Activated T-cell treated with anti-CD3 and anti-CD28 coated beads, Interleukin-2, amount 50 U/mL, for 4 hours (primary cell): ENCODE measurements around the gene ARF5. TPM values are rescaled to one million over a fixed set of nuclear protein-coding genes. Genes with fewer than 3 reads are reported as not detected.
A peak's percentile ranks its signal among the peaks of the same experiment; 100 is the strongest.

Source experiments
- ATAC-seq, 2 donors: fragments of 200-7000 bp; cut with Tn5 transposase; one replicate each; pipeline ENCODE4 v1.10.0; 2021
- DNase-seq: peaks from one replicate; pipeline ENCODE4 v3.0.0-alpha.2; 2020
- H3K27me3 Mint-ChIP-seq: one replicate; pipeline ENCODE4 v1.8.0; 2021; ENCODE audit warnings: low read depth, mixed read lengths
- H3K36me3 Mint-ChIP-seq: one replicate; pipeline ENCODE4 v1.8.0; 2022; ENCODE audit warnings: mixed read lengths; ENCODE audit not compliant: insufficient read depth
- H3K4me1 Mint-ChIP-seq: one replicate; pipeline ENCODE4 v1.8.0; 2021; ENCODE audit warnings: low read depth, mixed read lengths
- H3K4me3 Mint-ChIP-seq: one replicate; pipeline ENCODE4 v1.8.0; 2021; ENCODE audit warnings: mild to moderate bottlenecking, moderate library complexity, mixed read lengths
- H3K9me3 Mint-ChIP-seq: one replicate; pipeline ENCODE4 v1.8.0; 2021; ENCODE audit warnings: mixed read lengths
- total RNA-seq, 3 donors: library from RNA; stranded (reverse); gene quantifications; one replicate each; pipeline ENCODE4 v1.2.1, GENCODE V29; 2021

Gene ARF5
- total RNA-seq, 3 donors from 2014 or later, result 94.0 to 116 (median 104) TPM

DNA sequence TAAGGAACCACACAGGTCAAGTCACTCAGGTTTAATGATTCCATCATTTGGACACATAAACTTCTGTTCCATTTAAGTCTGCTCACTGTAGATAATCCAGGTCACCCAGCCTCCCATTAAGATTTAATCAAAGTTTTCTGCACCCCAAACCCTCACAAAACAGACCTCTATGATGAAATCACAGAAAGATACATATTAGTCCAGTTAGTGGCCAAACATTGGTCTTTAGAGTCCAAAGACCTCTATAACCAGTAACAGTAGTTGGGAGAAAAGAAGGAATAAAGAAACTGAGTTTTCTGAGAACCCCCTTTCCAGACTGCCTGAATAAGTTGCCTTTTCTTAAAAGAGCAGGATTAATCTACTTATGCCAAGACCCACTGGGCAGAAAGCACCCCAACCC lies 7.6 kb upstream of the ARF5 start:
- H3K4me3 Mint-ChIP-seq, result no peak overlapping the region
- DNase-seq (no peak), ATAC-seq (no peak)
- no peaks in the 10 kb centered on the region for H3K27me3 Mint-ChIP-seq
- peaks cover 40% of the 10 kb centered on the region for H3K36me3 Mint-ChIP-seq
- peaks cover 59% of the 10 kb centered on the region for H3K4me1 Mint-ChIP-seq
- H3K9me3 Mint-ChIP-seq, result no peaks in the 10 kb centered on the region

DNA sequence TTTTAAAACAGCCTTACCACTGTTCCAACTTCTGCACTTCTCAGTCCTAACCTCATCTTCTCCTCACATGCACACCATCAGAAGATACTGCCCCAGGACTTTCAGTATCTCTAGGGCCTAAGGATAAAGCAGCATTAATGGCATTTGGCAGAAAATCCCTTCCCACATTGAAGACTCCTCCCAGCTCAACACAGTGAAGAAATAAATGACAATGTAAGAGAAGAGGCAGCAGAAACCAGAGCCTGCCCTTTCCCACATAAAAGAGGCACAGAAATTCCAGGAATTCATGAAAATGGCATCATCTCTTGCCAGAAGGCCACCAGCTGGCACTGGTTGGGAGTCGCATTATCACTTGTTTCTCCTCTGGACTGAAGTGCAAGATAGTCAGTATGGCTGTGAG lies 6.5 kb upstream of the ARF5 start:
- peaks cover 65% of the 10 kb centered on the region for H3K4me1 Mint-ChIP-seq
- no peaks in the 10 kb centered on the region for H3K9me3 Mint-ChIP-seq

GRCh38 chr7:127582361-127582760 lies 5.8 kb upstream of the ARF5 start:
- H3K9me3 Mint-ChIP-seq, result no peaks in the 10 kb centered on the region
- H3K27me3 Mint-ChIP-seq, result no peaks in the 10 kb centered on the region
- no peak overlapping the region for H3K4me3 Mint-ChIP-seq
- ATAC-seq (no peak), DNase-seq (no peak)
- peaks cover 36% of the 10 kb centered on the region for H3K36me3 Mint-ChIP-seq
- H3K4me1 Mint-ChIP-seq, result peaks cover 67% of the 10 kb centered on the region

More for the DNA sequence above, 6.5 kb upstream of the ARF5 start:
- no peak for ATAC-seq
- Mint-ChIP-seq H3K4me3 (no peak overlapping the region), H3K27me3 (no peaks in the 10 kb centered on the region), H3K36me3 (peaks cover 38% of the 10 kb centered on the region)
- DNase-seq, result no peak

GRCh38 chr7:127584648-127585043 lies 3.6 kb upstream of the ARF5 start:
- H3K4me1 Mint-ChIP-seq, result peaks cover 76% of the 10 kb centered on the region
- H3K27me3 Mint-ChIP-seq, result no peaks in the 10 kb centered on the region
- peaks cover 23% of the 10 kb centered on the region for H3K36me3 Mint-ChIP-seq
- peak overlapping the region; percentile 92 for H3K4me3 Mint-ChIP-seq
- H3K9me3 Mint-ChIP-seq, result no peaks in the 10 kb centered on the region
- ATAC-seq (no peak), DNase-seq (no peak)

DNA sequence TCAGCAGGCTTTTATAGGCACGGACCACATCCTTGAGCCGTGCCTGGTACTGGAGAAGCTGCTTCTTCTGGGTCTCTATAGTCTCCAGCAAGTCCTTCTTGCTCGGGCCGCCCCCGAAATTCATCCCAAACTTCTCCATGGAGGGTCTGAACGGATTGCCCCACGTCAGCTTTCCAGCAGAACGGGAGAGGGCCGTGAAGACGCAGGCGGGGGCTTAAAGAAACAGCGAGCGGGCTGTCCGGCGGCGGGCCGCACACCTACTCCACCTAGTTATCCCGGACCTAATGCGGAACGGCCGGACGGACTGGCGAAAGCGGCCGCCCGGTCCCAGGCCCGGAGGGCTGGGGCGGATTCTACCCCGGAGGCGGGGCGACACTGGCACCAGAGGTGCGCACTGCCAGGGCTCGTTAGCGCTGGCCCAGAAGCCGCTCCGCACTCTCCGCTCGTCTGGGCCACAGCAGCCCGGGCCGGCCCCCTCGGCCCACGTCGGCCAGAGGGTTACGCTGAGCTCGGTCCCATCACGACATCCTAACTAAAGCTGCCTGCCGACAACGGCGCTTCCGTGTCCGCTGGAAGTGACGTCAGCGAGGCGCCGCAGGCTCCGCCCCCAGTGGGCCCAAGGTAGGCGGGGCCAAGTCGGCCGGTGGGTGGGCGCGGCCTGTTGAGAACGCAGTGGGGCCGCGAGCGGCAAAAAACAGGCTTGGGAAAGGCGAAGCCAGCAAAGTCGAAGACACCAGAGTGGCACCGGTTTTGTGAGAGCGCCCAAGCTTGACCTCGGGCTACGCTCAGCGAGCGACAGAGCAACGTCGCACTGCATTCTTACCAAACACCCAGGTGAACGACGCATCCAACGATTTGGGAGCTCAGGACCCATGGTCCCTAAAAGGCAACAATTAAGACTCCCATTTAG lies 2.9 kb upstream of the ARF5 start, which contains the start of gene GCC1:
Gene GCC1 (minus strand): TSS at position 553 of the 910 bp plus-strand sequence. CDS start 414 bp downstream, at position 139.
- peak within 1 kb of the TSS; percentile 92 for H3K4me3 Mint-ChIP-seq
- ATAC-seq (peak; percentile 81), DNase-seq (peak; percentile 94)
- no peaks in the 10 kb centered on the region for H3K9me3 Mint-ChIP-seq
- no peaks in the 10 kb centered on the region for H3K27me3 Mint-ChIP-seq
- H3K4me1 Mint-ChIP-seq, result peaks cover 75% of the 10 kb centered on the region
- peaks cover 18% of the 10 kb centered on the region for H3K36me3 Mint-ChIP-seq

DNA sequence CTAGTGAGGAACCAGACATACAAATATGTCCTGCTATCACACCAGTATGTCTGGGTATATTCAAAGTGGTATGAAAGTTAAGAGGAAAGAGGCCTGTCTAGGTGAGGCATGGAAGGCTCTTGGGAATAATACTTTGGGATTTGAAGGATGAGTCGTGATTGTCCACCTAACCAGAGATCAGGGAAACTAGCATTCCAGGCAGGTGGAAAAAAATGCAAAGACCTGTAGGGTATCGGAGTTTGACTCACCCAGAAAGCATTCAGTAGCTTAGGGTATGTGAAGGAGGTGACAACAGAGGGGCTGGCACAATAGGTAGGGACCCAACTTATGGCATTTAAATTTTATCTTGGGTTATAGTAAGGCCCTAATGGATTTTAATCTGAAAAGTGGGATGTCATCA lies 1.9 kb upstream of the ARF5 start:
- no peak for DNase-seq
- H3K9me3 Mint-ChIP-seq, result no peaks in the 10 kb centered on the region
- H3K27me3 Mint-ChIP-seq, result no peaks in the 10 kb centered on the region
- peaks cover 22% of the 10 kb centered on the region for H3K36me3 Mint-ChIP-seq
- ATAC-seq, result no peak
- peak overlapping the region; percentile 92 for H3K4me3 Mint-ChIP-seq
- H3K4me1 Mint-ChIP-seq, result peaks cover 66% of the 10 kb centered on the region

DNA sequence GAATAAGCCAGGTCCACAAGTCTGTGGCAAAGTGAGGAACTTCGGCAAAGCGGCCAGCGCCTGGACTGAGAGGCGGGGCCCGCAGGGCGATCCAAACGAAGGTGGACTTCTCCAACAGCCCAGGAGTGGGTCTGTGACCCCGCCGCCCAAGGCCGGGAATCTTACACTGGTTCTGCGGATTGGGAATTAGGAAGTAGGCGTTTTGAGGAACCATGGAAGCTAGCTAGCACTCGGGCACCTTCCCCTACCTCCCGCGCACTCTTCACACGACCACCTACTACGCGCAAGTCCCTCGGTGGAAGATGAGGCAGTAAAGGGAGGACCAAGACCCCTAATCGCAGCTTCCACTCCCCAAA lies 570 bp upstream of the ARF5 start:
- DNase-seq (no peak), ATAC-seq (no peak)
- H3K4me3 Mint-ChIP-seq, result peak overlapping the region; percentile 92
- no peaks in the 10 kb centered on the region for H3K27me3 Mint-ChIP-seq
- H3K4me1 Mint-ChIP-seq, result peaks cover 57% of the 10 kb centered on the region
- H3K36me3 Mint-ChIP-seq, result peaks cover 19% of the 10 kb centered on the region
- no peaks in the 10 kb centered on the region for H3K9me3 Mint-ChIP-seq

DNA sequence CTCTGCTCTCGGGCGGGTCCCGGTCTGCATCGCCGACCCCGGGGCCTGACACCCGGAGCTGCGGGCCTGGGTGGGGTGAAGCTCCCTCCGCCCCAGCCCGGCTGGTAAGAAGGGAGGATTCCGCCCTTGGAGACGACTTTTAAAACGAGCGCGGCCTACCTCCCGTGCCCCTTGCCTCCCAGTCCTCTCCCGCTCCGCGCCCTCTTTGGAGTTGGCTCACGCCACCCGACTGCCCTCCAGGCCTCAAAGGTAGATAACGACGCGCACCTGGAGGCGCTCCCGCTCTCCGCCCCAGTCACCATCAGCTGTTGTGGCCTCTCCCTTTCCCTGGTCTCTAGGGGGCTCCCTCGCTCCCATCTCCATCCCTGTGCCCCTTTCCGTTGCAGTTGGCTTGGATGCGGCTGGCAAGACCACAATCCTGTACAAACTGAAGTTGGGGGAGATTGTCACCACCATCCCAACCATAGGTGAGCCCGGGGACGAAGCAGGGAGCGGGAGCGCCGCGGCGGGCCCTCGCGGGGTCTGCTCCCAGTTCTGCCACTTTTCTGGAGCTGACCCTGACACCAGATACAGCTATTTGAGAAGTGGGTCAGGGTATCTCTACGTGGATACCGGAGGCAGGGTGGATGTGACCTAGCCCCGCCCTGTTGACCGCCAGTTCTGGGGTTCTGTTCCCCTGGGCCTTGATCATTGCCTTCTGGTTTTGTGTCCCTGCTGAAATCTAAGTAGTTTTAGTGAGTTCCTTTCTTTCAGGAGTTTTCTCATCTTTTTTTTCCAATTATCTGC lies 679 bp downstream of the ARF5 start:
- Mint-ChIP-seq H3K4me3 (peak overlapping the region; percentile 93), H3K36me3 (peaks cover 13% of the 10 kb centered on the region), H3K9me3 (no peaks in the 10 kb centered on the region), H3K27me3 (no peaks in the 10 kb centered on the region), H3K4me1 (peaks cover 45% of the 10 kb centered on the region)
- DNase-seq, result peak; percentile 17
- peak; percentile 34 to 37 for ATAC-seq

GRCh38 chr7:127589896-127590295 lies 1.7 kb downstream of the ARF5 start:
- ATAC-seq (no peak), DNase-seq (no peak)
- Mint-ChIP-seq H3K27me3 (no peaks in the 10 kb centered on the region), H3K4me1 (peaks cover 35% of the 10 kb centered on the region), H3K36me3 (peaks cover 13% of the 10 kb centered on the region), H3K9me3 (no peaks in the 10 kb centered on the region), H3K4me3 (peak overlapping the region; percentile 93)

- no peaks in the 10 kb centered on the region for H3K9me3 Mint-ChIP-seq
Observed at GRCh38 chr7:127591189-127591588, 3.0 kb downstream of the ARF5 start.

GRCh38 chr7:127591591-127591990 lies 3.4 kb downstream of the ARF5 start:
- Mint-ChIP-seq H3K9me3 (no peaks in the 10 kb centered on the region), H3K36me3 (peaks cover 13% of the 10 kb centered on the region), H3K27me3 (no peaks in the 10 kb centered on the region), H3K4me3 (no peak overlapping the region), H3K4me1 (peaks cover 26% of the 10 kb centered on the region)
- ATAC-seq (no peak), DNase-seq (no peak)

More at GRCh38 chr7:127591189-127591588, 3.0 kb downstream of the ARF5 start:
- Mint-ChIP-seq H3K4me3 (no peak overlapping the region), H3K36me3 (peaks cover 13% of the 10 kb centered on the region), H3K27me3 (no peaks in the 10 kb centered on the region), H3K4me1 (peaks cover 30% of the 10 kb centered on the region)
- DNase-seq (no peak), ATAC-seq (no peak)

DNA sequence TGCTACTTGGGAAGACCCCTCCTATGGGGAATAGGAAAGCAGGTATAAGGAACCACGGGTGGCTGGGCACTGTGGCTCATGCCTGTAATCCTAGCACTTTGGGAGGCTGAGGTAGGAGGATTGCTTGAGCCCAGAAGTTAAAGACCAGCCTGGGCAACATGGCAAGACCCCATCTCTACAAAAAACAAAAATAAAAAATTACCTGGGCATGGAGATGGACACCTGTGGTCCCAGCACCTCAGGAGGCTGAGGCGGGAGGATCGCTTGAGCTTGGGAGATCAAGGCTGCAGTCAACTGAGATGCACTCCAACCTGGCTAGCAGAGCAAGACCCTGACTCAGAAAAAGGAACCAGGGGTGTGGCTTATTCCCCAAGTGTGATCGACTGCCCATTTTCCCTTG lies 4.3 kb downstream of the ARF5 start:
- peaks cover 19% of the 10 kb centered on the region for H3K4me1 Mint-ChIP-seq
- no peak overlapping the region for H3K4me3 Mint-ChIP-seq
- ATAC-seq (no peak), DNase-seq (no peak)
- peaks cover 13% of the 10 kb centered on the region for H3K36me3 Mint-ChIP-seq
- H3K27me3 Mint-ChIP-seq, result no peaks in the 10 kb centered on the region
- H3K9me3 Mint-ChIP-seq, result no peaks in the 10 kb centered on the region

GRCh38 chr7:127594490-127594889 lies 6.3 kb downstream of the ARF5 start:
- Mint-ChIP-seq H3K36me3 (peaks cover 13% of the 10 kb centered on the region), H3K27me3 (no peaks in the 10 kb centered on the region), H3K4me1 (peaks cover 10% of the 10 kb centered on the region), H3K9me3 (no peaks in the 10 kb centered on the region), H3K4me3 (no peak overlapping the region)
- ATAC-seq (no peak), DNase-seq (no peak)

GRCh38 chr7:127595737-127596136 lies 7.5 kb downstream of the ARF5 start:
- Mint-ChIP-seq H3K36me3 (peaks cover 11% of the 10 kb centered on the region), H3K4me1 (peaks cover 4% of the 10 kb centered on the region), H3K4me3 (no peak overlapping the region), H3K9me3 (no peaks in the 10 kb centered on the region), H3K27me3 (no peaks in the 10 kb centered on the region)
- ATAC-seq, result no peak
- DNase-seq, result no peak
